ENCODE data around the gene CCDC12.

Gene CCDC12

GRCh38 chr3:46946856-46947545 lies 29.5 kb downstream of the CCDC12 start:
- H3K27me3 Mint-ChIP-seq (ENCODE audit: low read depth, poor library complexity) = no peaks in the 10 kb centered on the region
- no peak overlapping the region for H3K4me3 Mint-ChIP-seq
- no peak for DNase-seq
- peaks cover 72% of the 10 kb centered on the region for H3K4me1 Mint-ChIP-seq
- peak overlapping the region; percentile 88 for H3K27ac Mint-ChIP-seq
- H3K36me3 Mint-ChIP-seq (ENCODE audit: low read depth) = peaks cover 25% of the 10 kb centered on the region
- no peak for TF ChIP-seq CTCF (IDR thresholded peaks at IDR 0.05)
- no peaks in the 10 kb centered on the region for H3K9me3 Mint-ChIP-seq

DNA sequence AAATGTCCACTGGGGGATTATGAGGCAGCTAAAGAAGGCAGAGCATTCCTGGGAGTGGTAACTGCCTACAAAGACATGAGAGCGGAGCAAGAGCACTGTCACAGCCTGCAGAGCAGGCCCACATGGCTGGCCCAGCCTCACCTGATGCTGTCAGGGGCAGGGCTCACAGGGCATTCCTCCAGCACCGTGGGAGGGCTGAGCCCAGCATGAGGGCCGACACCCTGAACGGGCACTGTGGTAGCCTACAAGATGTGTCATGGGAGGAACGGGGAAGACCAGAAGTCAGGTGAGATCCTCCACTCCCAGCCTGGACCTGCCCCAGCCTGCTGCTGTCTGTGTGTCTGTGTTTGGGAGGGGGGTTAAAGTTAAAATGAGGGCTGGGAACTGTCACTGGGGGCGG lies 30.1 kb downstream of the CCDC12 start:
- Mint-ChIP-seq H3K27me3 (ENCODE audit: low read depth, poor library complexity) (no peaks in the 10 kb centered on the region), H3K9me3 (no peaks in the 10 kb centered on the region), H3K4me1 (peaks cover 73% of the 10 kb centered on the region), H3K4me3 (no peak overlapping the region), H3K27ac (peak overlapping the region; percentile 43), H3K36me3 (ENCODE audit: low read depth) (peaks cover 22% of the 10 kb centered on the region)
- no peak for TF ChIP-seq CTCF (IDR thresholded peaks at IDR 0.05)
- no peak for DNase-seq

DNA sequence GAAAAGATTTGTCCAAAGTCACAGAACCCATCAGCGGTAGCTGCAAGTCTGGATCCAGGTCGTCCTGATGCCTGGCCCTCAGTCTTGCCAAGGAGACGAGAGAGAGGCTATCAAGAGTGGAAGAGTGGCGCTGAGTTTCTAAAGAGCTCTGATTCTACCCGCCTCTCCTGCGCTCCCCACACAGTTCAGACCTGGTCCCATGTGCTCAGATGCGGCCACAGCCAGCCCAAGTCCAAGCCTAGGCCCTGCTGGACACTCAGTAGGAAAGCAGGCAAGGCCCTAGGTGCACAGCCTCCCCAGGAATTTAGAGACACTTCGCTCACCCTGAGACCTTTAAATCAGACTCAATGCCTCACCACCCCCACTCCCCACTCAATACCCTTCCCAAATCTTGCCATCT lies 32.4 kb downstream of the CCDC12 start:
- H3K27ac Mint-ChIP-seq = no peak overlapping the region

GRCh38 chr3:46943237-46944187 lies 33.0 kb downstream of the CCDC12 start:
- H3K27ac Mint-ChIP-seq = no peak overlapping the region
- DNase-seq = no peak
- TF ChIP-seq CTCF (IDR thresholded peaks at IDR 0.05) = no peak
- peaks cover 36% of the 10 kb centered on the region for H3K36me3 Mint-ChIP-seq (ENCODE audit: low read depth)
- peaks cover 66% of the 10 kb centered on the region for H3K4me1 Mint-ChIP-seq
- no peak overlapping the region for H3K4me3 Mint-ChIP-seq
- H3K9me3 Mint-ChIP-seq = no peaks in the 10 kb centered on the region
- H3K27me3 Mint-ChIP-seq (ENCODE audit: low read depth, poor library complexity) = no peaks in the 10 kb centered on the region

More for the DNA sequence above, 32.4 kb downstream of the CCDC12 start:
- DNase-seq = no peak
- peaks cover 73% of the 10 kb centered on the region for H3K4me1 Mint-ChIP-seq
- H3K27me3 Mint-ChIP-seq (ENCODE audit: low read depth, poor library complexity) = no peaks in the 10 kb centered on the region
- no peak overlapping the region for H3K4me3 Mint-ChIP-seq
- no peaks in the 10 kb centered on the region for H3K9me3 Mint-ChIP-seq
- TF ChIP-seq CTCF (IDR thresholded peaks at IDR 0.05) = no peak
- H3K36me3 Mint-ChIP-seq (ENCODE audit: low read depth) = peaks cover 31% of the 10 kb centered on the region

- Mint-ChIP-seq H3K4me1 (peaks cover 60% of the 10 kb centered on the region), H3K4me3 (no peak overlapping the region)
- no peak for TF ChIP-seq CTCF (IDR thresholded peaks at IDR 0.05)
These were observed 33.9 kb downstream of the CCDC12 start for GRCh38 chr3:46942481-46943236.

More at GRCh38 chr3:46942481-46943236, 33.9 kb downstream of the CCDC12 start:
- DNase-seq = no peak
- Mint-ChIP-seq H3K27ac (peak overlapping the region; percentile 34), H3K27me3 (ENCODE audit: low read depth, poor library complexity) (no peaks in the 10 kb centered on the region), H3K36me3 (ENCODE audit: low read depth) (peaks cover 39% of the 10 kb centered on the region), H3K9me3 (no peaks in the 10 kb centered on the region)

All from nephron progenitor cell (in vitro differentiated cells).